DND-41 (cell line): ENCODE results near the gene LGALS7B.

ENCODE experiments used
- CTCF ChIP-seq: IDR thresholded peaks from 2 replicates; pipeline ENCODE4 v1.5.1; 2012; ENCODE audit warnings: borderline replicate concordance, low read length, moderate library complexity, mild to moderate bottlenecking; ENCODE audit not compliant: poor library complexity, severe bottlenecking; ENCODE audit errors: extremely low read depth
- EZH2 ChIP-seq: IDR thresholded peaks from 3 replicates; pipeline ENCODE4 v1.6.1; 2012; ENCODE audit warnings: borderline replicate concordance, low read depth, mild to moderate bottlenecking, moderate library complexity, low read length, inconsistent platforms; ENCODE audit not compliant: severe bottlenecking

DNA sequence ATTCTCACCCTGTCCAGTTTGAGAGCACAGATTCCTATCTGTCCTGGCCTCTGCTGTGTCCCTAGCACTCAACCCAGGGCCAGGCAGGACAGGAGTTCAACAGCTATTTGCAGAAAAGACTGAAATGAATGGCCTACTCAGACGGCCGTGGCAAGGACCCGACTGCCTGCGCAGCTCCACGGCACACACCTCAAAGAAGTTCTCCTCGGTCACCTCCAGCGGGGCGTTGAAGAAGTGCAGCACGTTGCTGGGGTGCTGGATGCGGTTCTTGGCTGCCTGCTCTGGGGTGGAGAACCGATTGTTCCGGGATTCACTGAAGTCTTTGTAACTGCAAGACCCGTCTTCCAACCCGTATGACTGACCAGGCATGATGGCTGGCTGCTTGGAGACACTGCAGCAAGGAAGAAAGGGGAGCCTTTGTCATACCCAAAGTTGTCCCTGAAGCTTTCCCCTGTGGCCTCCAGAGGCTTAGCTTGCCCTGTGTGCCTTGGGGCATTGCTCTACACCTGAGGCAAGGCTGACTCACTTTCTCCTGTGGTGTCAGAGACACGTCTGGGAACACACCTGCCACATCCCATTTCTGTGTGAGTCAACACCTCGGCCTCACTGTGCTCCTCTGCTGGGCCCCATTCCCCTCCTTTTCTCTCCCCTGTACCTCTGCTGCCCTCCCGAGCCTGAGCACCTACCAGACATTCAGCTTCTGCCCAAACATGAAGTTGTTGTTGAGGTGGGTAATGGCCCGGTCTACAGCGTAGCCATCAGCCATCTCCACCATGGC lies 49.4 kb downstream of the LGALS7B start:
- no peak for TF ChIP-seq CTCF
- TF ChIP-seq EZH2 = no peak
